NCI-H2081 (cell line): ENCODE data around the gene TNS2.
A peak's percentile ranks its signal among the peaks of the same experiment; 100 is the strongest.

Experiments
- DNase-seq, 2 experiments: peaks; one replicate each; lab custom pipeline; 2025; lab: John Stamatoyannopoulos, UW

TNS2 gene

DNA sequence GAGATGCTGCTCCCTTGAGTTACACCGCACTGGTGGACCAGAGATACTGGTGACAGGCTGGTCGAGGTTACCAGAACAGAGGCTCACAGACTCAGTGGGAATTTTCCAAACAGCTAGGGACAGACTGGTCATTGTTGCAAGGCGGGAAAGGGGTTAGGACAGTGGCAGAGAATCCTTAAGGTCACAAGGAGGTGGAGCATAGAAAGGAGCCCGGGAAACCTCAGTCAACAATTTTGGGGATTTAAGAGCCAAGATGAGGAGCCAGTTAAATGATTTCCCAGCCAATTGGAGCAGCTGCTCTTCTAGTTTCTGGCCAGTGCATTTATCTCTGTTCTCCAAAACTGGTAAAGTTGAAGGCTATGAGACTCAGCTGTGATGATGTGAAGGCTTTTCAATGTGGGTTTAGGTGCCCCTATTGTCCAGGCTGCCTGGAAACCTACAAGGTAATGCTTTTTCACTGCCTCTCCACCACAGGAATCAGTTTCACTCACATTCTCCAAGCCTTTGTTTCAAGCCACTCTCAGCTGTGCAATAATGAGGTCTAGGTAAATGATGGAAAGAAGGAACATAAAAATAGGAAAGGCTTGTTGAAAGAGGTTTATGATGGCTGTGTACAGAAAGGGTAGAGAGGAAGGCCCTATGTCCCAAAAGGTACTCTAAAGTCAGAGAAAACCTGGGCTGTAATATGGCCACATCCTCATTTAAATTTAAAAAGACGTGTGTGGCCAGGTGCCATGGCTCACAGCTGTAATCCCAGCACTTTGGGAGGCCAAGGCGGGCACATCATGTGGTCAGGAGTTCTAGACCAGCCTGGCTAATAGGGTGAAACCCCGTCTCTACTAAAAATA lies 7.0 kb upstream of the TNS2 start:
- no peak for DNase-seq

DNA sequence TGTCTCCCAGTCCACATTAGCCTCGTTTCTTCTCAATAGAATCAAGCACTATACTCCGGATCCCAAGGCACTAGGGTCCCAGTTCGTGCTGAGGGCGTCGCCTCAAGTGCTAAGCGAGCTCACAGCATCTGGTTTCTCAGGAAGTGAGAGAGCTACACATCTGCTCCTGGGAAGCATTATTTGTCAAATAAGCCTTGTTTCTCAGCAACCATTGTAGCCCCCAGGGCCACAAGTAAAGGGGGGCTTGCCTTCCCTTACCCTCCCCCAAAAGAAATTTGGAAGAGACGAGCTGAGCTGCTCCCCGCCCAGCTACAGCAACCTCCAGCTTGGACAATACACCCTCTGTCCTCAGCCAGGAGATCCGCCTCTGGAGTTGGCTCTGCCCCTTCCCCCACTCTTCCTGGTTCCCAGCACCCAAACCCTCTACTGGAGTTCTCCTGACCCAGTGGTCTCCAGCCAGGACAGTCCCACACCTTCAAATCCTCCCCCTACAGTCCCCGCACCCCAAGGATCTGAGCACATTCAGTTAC lies 5.7 kb upstream of the TNS2 start:
- DNase-seq, result no peak

DNA sequence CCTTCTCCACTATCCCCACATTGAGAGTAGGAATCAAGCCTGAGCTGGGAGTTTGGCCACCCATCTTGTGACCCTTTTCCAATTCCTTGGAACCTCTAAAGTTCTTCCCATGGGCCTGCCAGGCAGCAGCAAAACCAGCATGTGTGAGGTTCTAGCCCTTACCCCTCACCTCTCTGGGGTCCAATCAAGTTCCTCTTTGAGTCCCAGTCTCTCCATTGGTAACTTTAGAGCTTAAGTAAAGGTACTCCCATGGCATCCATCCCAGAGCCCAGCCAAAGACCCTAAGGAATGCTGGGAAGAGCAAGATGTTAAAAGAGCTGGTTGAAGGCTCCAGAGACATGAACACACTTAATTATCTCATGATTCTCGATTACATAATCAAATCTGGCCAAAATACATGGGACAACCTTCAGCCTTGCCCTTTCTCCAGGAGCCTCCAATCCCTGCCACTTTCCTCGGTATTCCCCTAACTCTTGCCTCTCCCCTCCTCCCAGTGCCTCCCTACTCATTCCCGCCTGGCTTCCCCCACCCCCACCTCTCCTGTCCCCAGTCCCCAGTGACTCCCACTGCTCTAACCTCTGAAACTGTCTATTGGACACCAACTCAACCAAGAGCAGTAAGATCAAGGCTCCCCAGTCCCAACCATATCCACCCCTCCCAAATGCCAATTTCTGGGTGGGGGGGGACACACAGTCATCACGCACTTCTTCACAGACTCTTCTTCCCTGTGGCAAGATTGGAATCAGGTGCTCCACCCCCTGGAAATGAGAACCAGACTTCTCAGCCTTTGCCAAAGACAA lies 4.8 kb upstream of the TNS2 start:
- DNase-seq, result no peak

DNA sequence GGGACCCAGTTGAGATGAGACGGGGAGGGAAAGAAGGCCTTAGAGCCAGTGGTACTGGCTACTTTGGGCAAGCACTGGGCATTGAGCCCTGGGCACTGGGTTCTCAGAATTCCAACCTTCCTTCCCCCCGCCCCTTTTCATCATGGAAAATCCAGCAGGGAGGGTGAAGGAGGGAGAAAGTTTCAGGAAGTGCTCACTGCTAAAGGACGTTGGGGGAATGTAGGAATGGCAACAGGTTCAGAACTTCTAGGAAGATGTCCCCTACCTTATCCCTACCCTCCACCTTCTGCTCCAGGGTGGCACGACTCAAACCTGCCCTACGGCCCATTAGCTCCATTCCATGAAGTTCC lies 4.2 kb upstream of the TNS2 start:
- DNase-seq, result no peak

DNA sequence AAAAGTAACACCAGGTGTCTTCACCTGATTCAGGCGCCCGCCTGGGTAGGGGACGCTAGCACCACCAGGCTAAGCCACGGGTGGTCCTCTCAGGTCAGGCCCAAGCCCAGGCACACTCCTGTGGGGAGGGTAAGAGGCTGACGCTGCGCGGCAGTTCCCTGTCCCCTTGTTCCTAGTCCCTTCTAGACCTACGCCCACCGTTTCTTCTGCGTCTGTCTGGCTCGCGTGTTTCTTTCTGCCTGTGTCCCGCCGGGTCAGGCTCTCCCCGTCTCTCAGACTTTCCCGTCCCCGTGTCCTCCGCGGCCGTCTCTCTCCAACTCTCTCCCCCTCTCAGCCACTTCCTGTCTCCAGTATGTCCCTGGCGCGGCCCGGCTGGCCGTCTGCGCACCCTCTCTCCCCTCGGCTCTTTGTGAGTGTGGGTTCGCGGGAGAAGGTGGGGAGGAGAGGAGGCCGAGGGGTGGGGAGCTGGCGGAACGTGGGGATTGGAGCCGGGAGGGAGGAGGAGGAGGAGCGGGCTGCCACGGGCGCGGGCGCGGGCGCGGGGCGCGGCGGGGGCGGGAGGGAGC lies 3.1 kb upstream of the TNS2 start:
- DNase-seq, result peak; percentile 56 to 63

DNA sequence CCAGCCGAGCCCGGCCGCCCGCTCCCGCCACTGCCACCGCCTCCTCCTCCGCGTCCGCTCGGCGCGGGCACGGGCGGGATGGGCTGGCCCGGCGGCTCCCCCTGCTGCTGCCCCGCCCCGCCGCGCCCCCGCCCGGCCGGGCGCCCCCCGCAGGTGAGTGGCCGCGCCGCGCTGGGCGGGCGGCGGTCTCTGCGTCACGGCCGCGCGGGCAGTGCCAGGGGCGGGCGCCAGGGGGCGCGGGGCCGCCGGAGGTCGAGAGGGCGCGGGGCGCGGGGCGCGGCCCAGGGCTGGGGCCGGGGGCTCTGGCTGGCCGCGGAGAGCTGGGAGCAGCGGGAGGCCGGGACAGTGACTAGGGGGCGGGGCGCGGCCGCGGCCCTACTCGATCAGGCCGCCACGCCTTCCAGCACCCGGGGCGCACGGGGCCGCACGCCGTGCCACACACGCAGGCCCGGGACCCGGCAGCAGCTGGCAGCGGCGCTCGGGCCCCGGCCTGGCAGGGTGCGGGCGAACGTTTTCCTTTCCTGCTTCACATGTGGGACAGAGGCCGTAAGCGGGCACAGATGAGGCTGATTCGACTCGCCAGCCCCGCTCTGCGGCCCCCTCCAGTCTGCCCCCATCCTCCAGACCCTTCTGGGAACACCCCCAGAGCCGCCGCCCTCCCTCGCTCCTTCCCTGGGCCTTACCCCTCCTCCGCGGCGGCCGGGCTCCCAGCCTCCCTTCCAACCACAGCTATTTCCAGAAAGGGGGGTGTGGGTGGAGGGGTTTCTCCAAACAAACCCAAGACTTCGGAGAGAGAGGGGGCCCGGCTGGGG lies 2.4 kb upstream of the TNS2 start:
- peak; percentile 41 to 63 for DNase-seq

DNA sequence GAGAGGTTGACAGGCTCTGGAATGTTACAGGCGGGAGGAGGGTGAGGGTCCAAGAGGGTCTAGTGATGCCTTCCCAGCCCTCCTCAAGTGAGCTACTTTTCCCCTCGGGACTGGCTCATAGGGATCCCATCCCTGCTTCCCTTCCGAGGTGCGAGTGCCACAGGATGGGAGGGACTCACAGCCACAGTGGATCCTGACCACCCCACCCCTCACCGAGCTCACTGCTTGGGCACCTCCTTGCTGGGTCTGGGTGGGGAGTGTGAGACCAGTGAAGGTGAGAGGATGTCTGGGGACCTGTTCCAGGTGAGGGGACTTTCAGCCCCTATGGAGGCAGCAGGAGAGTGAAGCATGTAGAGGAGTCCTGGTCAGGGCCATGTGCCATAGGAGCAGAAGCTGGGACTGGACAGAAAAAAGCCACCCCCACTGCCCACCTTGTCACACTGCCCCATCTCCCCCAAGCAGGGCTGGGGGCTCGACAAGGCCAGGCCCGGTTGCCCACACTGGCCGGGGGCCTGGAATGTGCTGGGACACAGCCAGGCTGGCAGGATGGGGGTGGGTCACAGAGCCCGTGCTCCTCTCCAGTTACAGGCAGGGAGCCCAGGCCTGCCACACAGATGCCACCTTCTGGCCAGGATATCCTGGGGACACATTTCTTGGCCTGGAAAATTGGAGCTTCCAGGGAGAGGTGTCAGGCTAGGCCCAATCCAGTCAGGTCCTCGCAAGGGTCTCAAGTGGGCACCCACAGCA lies 1.7 kb upstream of the TNS2 start:
- DNase-seq, result peak in 1 of 2 experiments; percentile 37

DNA sequence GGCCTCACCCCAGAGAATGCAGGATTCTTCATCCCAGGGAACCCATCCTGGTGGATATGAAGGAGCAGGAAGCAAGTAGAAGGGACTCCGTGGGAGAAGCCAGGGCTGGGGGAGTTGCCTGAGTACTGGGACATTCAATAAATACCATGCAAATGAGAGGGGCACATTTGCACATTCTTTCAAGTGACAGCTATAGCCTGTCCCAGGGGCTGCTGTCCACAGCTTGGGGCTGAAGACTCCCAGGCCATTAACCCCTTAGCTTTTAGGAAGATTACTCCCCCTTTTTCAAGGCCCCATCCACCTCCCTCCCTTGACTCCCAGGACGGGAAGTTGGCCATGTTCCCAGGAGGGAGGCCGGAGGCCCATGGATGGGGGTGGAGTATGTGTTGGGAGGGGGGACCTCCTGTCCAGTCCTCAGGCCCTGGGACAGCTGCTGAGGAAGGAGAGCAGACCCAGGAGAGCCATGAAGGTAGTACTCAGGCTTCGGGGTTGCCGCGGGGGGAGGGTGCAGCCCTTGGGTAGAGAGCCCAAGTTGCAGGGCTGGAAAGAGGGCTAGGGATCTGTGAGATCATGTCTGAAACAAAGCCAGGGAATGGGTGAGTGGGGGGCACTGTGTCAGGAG lies 974 bp upstream of the TNS2 start:
- DNase-seq, result no peak

DNA sequence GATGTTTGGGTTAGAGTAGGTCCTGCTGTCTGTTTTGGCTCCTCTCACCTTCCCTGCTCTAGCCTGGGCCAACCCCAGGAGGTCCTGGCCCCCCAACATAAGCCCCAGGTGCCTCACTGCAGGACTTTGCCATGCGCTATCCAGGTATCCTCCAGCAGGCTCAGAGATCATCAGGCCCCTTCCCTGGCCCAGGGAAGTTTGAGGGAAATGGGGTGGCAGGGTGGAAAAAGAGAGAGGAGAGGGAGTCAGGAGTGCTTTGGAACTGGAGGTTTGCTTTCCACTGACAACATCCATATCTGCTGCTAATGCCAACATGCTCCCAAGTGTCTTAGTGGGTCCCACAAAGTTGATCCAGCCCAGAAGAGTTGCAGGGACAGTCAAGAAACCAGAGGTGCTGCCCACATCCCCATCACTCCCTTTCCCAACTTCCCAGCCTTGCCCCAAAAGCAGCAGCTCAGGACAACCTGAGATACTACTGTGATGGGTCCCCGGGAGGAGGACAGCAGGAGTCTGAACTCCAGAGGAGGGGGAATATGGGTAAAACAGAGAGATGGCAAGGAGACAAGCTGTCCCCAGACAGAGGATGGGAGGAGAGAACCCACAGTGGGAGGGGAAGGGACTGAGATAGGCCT lies 677 bp downstream of the TNS2 start:
- no peak for DNase-seq

DNA sequence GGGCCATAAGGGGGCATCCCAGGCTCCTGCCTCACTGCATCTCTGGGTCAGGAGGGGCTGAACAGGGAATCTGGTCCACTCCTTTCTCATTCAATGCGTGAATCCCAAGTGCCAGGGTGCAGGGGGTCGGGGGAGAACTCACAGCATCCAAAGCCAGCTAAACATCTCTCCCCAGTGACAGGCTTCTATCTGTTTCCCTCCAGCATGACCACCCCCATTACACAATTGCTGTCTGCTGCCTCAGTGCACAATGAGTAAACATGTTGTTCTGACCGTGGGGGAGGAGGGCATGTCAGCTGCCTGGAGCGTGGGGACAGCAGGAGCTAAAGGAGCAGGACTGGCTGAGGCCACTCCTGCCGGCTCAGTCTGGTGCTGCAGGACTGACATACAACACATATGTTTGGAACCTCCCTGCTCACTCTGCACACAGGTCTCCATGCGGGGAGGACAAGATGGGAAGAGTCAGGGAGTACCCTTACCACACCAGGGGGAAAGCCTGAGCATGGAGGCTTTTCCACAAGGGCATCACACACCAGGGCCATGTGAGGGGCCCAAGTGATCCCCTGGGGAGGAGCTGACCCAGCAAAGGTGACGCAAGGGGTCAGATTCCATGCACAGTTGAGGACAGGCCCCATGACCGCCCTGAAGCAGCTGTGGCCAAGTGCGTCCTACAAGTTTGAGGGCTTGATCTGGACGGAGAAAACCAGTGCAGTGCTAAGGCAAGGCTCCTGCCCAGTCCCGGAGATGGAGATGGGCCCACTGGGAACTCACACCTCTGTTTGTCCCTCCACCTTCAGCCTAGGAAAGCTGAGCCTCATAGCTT lies 1.4 kb downstream of the TNS2 start:
- no peak for DNase-seq

DNA sequence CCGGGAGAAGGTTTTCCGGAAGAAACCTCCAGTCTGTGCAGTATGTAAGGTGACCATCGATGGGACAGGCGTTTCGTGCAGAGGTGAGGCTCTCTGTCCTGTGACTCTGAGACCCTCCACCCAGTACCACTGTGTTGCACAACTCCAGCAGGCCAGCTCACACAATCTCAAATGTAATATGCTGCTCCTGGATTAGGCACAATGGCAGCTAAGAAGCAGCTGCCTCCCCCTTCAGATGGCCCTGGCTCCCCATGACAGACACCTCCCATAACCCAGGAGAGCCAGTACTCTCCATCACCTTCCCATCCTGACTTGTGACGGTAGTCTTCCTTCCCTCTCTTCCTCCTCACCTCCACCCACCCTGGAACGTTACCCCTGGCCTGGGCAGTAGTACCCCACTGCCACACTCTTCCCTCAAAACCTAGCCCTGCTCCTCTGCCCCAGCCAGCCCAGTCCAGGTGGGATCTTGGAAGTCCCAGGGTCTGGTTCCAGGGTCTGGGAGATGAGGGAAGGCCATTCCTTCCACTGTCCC lies 2.1 kb downstream of the TNS2 start:
- DNase-seq, result no peak

DNA sequence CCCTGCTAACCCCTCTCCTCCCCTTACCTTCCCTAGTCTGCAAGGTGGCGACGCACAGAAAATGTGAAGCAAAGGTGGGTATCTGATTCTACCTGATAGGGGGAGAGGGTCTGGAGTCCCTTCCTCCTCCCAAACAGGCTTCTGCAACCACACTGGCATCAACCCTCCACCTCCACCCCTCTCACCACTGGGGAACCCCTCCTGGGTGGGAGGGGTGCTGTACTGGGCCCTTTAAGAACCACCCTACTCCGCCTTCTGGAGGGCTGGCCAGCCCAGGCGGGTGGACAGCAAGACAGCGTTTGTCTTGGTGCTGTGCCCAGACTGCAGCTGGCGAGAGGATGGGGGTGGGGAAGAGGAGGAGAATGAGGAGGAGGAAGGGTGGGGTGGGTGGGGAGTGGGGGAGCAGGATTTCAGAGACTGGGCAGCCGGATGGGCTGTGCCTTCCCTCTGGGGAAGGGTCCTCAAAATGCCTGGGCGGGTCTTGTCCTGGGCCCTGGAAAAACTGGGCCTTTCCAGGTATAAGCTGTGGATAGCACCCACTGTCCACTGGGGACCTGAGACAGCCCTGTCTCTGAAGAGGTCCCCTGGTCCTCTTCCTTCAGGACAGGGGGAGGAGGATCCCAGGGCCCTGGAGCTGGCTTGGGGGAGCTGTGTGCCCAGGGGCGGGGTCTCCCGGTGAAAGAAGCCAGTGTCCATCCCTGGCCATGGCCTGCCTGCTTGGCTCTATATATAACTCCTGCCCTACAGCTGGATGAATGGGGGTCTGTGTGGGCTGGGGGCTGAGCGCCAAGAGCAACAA lies 2.8 kb downstream of the TNS2 start:
- DNase-seq, result peak; percentile 42 to 72

DNA sequence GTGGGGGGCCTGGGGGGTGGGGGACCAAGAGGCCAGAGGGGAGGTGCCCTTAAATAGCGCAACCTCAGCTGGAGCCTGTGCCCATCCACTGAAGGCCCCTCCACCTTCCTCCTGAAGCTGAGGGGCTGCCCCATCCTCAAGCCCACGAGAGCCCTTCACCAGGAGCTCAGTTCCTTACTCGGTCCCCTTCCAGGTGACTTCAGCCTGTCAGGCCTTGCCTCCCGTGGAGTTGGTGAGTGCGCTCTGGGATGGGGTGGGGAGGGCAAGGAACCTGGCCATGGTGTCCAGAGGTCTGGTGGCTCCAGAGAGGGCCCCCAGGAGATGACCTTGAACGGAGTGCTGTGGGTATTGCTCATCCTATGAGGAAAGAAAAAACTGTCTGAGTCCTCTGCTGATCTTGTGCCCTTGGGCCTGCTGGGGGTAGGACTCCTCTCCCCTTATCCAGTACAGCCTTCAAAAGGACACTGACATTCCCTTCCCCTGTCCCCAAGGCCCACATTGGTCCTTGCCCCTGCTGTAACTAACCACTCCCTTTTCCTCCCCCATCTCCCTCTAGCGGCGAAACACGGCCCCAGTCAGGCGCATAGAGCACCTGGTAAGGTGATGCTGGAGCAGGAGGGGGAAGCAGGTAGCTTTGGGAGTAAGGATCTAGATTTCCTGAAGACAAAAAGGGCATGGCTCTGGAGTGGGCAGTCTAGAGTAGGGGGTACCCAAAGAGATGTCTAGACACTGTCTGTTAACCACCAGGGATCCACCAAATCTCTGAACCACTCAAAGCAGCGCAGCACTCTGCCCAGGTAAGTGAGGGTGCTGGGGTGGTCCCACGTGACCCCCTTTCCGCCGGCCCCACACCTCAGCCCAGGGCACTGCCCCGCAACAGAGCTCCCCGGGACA lies 3.6 kb downstream of the TNS2 start:
- DNase-seq, result peak; percentile 85 to 87

DNA sequence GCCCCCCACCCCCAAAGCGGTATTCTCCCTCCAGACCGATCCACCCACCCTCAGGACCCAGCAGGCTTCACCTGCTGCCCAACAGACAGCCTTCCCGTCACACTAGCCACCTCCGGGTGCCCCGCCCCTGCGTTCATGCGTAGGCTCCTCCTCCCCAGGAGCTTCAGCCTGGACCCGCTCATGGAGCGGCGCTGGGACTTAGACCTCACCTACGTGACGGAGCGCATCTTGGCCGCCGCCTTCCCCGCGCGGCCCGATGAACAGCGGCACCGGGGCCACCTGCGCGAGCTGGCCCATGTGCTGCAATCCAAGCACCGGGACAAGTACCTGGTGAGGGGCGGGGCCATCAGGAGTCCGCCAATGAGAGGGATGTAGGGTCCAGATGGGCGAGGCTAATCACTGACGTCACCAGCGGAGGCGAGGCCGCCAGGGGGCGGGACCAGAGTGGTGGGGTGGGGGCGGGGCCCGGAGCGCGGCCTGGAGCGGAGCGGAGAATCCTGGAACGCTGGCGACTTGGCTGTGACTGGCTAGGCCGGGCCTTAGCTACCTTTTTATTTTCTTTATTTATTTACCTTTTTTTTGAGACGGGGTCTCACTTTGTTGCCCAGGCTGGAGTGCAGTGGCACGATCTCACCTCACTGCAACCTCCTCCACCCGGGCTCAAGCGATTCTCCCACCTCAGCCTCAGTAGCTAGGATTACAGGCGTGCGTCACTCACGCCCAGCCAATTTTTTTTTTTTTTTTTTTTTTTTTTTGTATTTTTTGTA lies 4.4 kb downstream of the TNS2 start:
- DNase-seq, result peak; percentile 94 to 96

DNA sequence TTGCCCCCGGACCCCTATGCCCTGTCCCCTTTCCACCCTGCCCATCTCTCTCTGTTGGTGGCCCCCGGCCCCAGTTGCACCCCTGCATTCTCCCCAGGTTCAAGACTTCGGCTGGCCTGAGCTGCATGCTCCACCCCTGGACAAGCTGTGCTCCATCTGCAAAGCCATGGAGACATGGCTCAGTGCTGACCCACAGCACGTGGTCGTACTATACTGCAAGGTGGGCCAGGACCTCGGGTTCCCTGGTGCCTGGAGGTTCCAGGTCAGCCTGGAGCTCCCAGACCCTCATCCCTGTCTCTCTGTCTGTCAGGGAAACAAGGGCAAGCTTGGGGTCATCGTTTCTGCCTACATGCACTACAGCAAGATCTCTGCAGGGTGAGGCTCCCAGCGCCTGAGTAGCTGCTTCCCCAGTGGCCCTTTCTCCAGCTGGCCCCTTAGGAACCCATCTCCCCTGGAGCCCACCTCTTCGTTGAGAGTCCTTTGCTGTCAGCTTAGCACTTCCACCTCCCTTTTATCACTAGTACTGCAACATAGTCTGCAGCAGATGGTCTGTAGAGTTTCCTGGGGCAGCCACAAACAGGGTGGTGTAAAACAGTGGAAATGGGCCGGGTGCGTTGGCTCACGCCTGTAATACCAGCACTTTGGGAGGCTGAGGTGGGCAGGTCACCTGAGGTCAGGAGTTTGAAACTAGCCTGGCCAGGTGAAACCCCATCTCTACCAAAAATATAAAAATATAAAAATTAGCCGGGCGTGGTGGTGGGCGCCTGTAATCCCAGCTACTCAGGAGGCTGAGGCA lies 5.8 kb downstream of the TNS2 start:
- DNase-seq, result no peak

DNA sequence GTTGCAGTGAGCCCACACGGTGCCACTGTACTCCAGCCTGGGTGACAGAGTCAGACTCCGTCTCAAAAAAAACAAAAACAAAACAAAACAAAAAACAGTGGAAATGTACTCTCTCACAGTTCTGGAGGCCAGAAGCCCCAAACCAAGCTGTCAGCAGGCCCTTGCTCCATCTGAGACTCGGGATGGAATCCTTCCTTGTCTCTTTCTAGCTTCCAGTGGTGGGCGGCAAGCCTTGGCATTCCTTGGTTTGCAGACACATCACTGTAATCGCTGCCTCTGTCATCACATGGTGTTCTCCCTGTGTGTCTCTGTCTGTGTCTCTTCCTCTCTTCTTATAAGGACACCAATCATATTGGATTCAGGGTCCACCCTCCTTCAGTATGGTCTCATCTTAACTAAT lies 6.4 kb downstream of the TNS2 start:
- DNase-seq, result no peak
